Tibial nerve (tissue), 4 donors: ENCODE data around the gene FBXO8. TPM values are rescaled to one million over a fixed set of nuclear protein-coding genes. Genes with fewer than 3 reads are reported as not detected.

Source experiments
- DNase-seq, 2 donors: peaks; one replicate each; pipeline ENCODE4 v3.0.0-alpha.2; 2019; ENCODE audit warnings: low spot score in 2 of 2
- H3K27ac ChIP-seq, 4 donors: fragments of 200-600 bp; sonication (generic) in 3 of 4; one replicate each; pipeline ENCODE4 v1.5.1; 2017 to 2019; ENCODE audit warnings: mild to moderate bottlenecking in 1 of 4
- H3K27me3 ChIP-seq, 2 donors: fragments of 200-600 bp; sonication (generic) in 1 of 2; one replicate each; pipeline versions ENCODE4 v1.5.1 to v1.6.0; 2017 to 2019
- H3K36me3 ChIP-seq, 3 donors: fragments of 200-600 bp; sonication (generic); one replicate each; pipeline ENCODE4 v1.5.1; 2018 to 2019
- H3K4me1 ChIP-seq, 4 donors: fragments of 200-600 bp; sonication (generic) in 3 of 4; one replicate each; pipeline ENCODE4 v1.5.1; 2017 to 2019
- H3K4me3 ChIP-seq, 4 donors: fragments of 200-600 bp; sonication (generic) in 3 of 4; one replicate each; pipeline ENCODE4 v1.5.1; 2017 to 2019; ENCODE audit warnings: mild to moderate bottlenecking in 1 of 4, moderate library complexity in 1 of 4
- H3K9me3 ChIP-seq, 4 donors: fragments of 200-600 bp; sonication (generic) in 3 of 4; one replicate each; pipeline ENCODE4 v1.5.1; 2017 to 2019
- CTCF ChIP-seq, 5 experiments: fragments of 200-600 bp in 3 of 5; fragments of 450-650 bp in 2 of 5; sonication (generic) in 3 of 5; IDR thresholded peaks; one replicate each; pipeline ENCODE4 v1.5.1; 2016 to 2019; ENCODE audit warnings: antibody characterized with exemption in 5 of 5, mild to moderate bottlenecking in 3 of 5, moderate library complexity in 2 of 5
- EP300 ChIP-seq, 2 donors: sonication (generic); formaldehyde crosslinking; IDR thresholded peaks; one replicate each; pipeline ENCODE4 v1.6.1; 2017; ENCODE audit warnings: antibody characterized with exemption in 2 of 2, mild to moderate bottlenecking in 1 of 2
- POLR2A ChIP-seq, 2 donors: fragments of 450-650 bp; IDR thresholded peaks; one replicate each; pipeline ENCODE4 v1.6.1; 2017; ENCODE audit warnings: antibody characterized with exemption in 2 of 2, mild to moderate bottlenecking in 2 of 2, moderate library complexity in 2 of 2
- WGBS, 2 donors: methylation state at CpG; one replicate each; pipeline ENCODE4 v1.1.5; 2018; 5-methylcytosine and 5-hydroxymethylcytosine counted together
- total RNA-seq, 4 donors: library from RNA; depleted of rRNA; stranded (reverse); fragments of >200 nt; gene quantifications; one replicate each; pipeline ENCODE4 v1.1.0, GENCODE V29; 2016

FBXO8 gene
- total RNA-seq: 10 to 100 TPM; 25.3 to 34.3 (median 30.3) TPM

GRCh38 chr4:174283507-174284471 lies at the start of gene FBXO8, which contains the start of gene CEP44:
Gene FBXO8, minus strand, starts transcription at chr4:174283667. Its CDS starts 20,575 bp downstream, at chr4:174263092.
Gene CEP44, plus strand, starts transcription at chr4:174283911. Its CDS starts 15,211 bp downstream, at chr4:174299122.
- H3K27me3 ChIP-seq: no peaks in the 10 kb centered on the region
- TF ChIP-seq POLR2A (IDR thresholded peaks at IDR 0.05) (peak in 1 of 2 donors; percentile 39), EP300 (IDR thresholded peaks at IDR 0.05) (peak in 1 of 2 donors; percentile 84), CTCF (IDR thresholded peaks at IDR 0.05) (no peak)
- peaks cover 0 to 38% (median 17%) of the 10 kb centered on the region in 4 donors for H3K4me1 ChIP-seq
- H3K36me3 ChIP-seq: no peaks in the 10 kb centered on the region
- H3K4me3 ChIP-seq: peak within 1 kb of the TSS; percentile 61 to 80 (median 76)
- H3K9me3 ChIP-seq: peaks cover 0 to 7% (median 3%) of the 10 kb centered on the region in 4 donors
- 0% methylated on average over 42 to 52 of the region's 52 CpGs for WGBS, 2 donors
- peak; percentile 15 to 72 for DNase-seq
- H3K27ac ChIP-seq: peak within 1 kb of the TSS; percentile 91 to 99 (median 96)

GRCh38 chr4:174332741-174333493 lies 49.5 kb upstream of the FBXO8 start:
- 73 to 79% methylated on average over 4 of the region's 4 CpGs for WGBS, 2 donors
- no peak for DNase-seq
- TF ChIP-seq POLR2A (IDR thresholded peaks at IDR 0.05): no peak
- no peak for TF ChIP-seq EP300 (IDR thresholded peaks at IDR 0.05)
- no peak for TF ChIP-seq CTCF (IDR thresholded peaks at IDR 0.05)
- Histone ChIP-seq H3K27me3 (no peaks in the 10 kb centered on the region), H3K4me1 (no peaks in the 10 kb centered on the region), H3K9me3 (no peaks in the 10 kb centered on the region), H3K27ac (no peak overlapping the region), H3K36me3 (peaks cover 0 to 10% (median 0%) of the 10 kb centered on the region in 3 donors), H3K4me3 (no peak overlapping the region)

GRCh38 chr4:174324725-174325124 lies 41.3 kb upstream of the FBXO8 start:
- Histone ChIP-seq H3K27ac (no peak overlapping the region), H3K27me3 (no peaks in the 10 kb centered on the region), H3K4me1 (no peaks in the 10 kb centered on the region), H3K36me3 (no peaks in the 10 kb centered on the region), H3K9me3 (no peaks in the 10 kb centered on the region), H3K4me3 (no peak overlapping the region)
- no peak for DNase-seq
- 92 to 93% methylated on average over 2 of the region's 2 CpGs for WGBS, 2 donors
- TF ChIP-seq CTCF (IDR thresholded peaks at IDR 0.05) (no peak), EP300 (IDR thresholded peaks at IDR 0.05) (no peak), POLR2A (IDR thresholded peaks at IDR 0.05) (no peak)

- Histone ChIP-seq H3K27me3 (no peaks in the 10 kb centered on the region), H3K4me1 (no peaks in the 10 kb centered on the region), H3K9me3 (no peaks in the 10 kb centered on the region), H3K36me3 (no peaks in the 10 kb centered on the region), H3K4me3 (no peak overlapping the region), H3K27ac (no peak overlapping the region)
- TF ChIP-seq POLR2A (IDR thresholded peaks at IDR 0.05): no peak
- TF ChIP-seq EP300 (IDR thresholded peaks at IDR 0.05): no peak
- no peak for TF ChIP-seq CTCF (IDR thresholded peaks at IDR 0.05)
- DNase-seq: no peak
- 85 to 87% methylated on average over 1 of the region's 1 CpG for WGBS, 2 donors
Observed at GRCh38 chr4:174324236-174324635, 40.8 kb upstream of the FBXO8 start.
